Fibroblast of peridontal ligament (primary cell): Measurements from ENCODE around the gene IDH2.
"Not testable (repeated sequence)": the region's sequence is repeated elsewhere in the genome, so short reads cannot be mapped to it uniquely, and the experiment has no call there.

Source experiments
- DNase-seq: peaks from one replicate; pipeline ENCODE4 v3.0.0-alpha.2; 2010; ENCODE audit errors: extremely low read depth

Gene IDH2

DNA sequence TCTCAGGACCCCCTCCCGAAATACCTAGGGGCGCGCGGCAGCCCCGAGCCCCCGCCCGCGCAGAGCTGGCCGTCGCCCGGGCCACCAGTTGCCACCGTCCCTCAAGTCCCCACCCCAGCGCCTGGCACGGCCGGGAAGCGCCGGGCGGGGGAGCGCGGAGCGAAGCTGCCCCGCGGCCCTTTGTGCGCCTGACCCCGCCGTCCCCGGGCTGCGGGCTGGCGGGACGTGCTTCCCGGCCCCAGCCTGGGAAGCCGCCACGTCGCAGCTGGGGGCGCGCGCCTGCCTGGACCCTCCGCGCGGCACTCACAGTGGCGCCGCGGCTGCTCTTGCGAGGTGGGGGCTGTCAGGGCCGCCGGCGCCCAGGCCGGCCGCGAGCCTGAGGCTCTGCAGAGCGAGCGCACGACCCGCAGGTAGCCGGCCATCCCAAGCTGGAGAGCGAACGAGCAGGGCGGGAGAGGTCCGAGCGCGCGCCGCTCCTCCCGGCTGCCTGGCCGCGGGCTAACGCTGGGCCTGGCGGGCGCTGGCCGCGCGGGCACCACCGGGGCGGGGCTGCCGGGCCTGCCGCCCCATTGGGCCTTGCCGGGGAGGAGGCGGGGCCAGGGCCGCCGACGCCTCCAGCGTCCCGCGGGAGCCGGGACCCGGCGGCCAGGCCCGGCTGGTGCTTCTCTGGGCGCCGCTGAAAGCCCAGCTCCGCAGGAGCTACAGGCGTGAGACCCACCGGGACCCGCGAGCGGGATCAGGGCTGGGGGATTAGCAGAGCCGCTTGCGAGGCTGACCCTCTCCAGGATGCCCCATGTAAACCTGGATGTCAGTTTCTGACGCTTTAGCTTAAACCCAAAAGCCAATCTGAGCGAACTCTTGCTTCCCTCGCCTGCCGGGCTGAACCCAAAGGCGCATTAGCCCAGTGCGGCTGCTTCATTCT is at the start of gene IDH2:
TSS of gene IDH2 (minus strand) at position 500 of the 922 bp plus-strand sequence. CDS start at position 422, 78 bp downstream.
- DNase-seq = peak; percentile 75

DNA sequence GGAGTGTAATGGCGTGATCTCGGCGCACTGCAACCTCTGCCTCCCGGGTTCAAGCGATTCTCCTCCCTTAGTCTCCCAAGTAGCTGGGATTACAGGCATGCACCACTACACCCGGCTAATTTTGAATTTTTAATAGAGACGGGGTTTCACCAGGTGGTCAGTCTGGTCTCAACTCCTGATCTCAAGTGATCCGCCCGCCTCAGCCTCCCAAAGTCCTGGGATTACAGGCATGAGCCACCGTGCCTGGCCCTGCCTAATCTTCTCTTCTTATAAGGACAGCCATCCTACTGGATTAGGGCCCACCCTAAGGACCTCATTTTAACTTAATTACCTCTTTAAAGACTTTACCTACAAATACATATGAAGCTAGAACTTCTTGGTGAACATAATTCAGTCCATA is 48.3 kb upstream of the IDH2 start:
- DNase-seq = not testable (repeated sequence)

DNA sequence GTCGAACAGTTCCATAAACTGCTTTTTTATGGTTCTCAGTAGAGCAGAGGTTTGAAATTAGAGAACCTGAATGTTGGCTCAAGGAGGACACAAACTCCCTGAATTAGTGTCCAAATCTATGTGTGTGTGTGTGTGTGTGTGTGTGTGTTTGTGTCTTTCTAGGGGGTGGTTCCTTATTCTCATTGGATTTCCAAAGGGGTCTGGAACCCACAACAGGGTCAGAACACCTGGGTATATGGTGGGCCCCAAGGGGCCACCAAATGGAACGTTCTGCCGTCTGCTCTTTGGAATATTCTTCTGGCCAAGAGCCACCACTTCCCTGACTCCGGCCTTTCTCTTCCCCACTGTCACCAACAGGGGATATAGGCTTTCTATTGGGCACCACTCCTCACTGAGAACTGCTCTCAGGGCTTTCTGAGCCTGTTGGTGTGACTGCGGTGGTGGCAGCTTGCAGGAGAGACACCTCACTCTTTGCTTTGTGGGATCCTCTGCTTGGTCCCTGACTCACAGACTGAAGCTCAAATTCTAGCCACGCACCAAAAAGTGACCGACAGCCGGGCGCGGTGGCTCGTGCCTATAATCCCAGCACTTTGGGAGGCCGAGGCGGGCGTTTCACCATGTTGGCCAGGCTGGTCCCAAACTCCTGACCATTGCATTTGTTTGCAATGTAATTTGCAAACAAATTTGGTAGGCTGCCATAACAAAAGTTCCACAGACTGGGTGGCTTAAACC is 47.5 kb upstream of the IDH2 start:
- DNase-seq = no peak

DNA sequence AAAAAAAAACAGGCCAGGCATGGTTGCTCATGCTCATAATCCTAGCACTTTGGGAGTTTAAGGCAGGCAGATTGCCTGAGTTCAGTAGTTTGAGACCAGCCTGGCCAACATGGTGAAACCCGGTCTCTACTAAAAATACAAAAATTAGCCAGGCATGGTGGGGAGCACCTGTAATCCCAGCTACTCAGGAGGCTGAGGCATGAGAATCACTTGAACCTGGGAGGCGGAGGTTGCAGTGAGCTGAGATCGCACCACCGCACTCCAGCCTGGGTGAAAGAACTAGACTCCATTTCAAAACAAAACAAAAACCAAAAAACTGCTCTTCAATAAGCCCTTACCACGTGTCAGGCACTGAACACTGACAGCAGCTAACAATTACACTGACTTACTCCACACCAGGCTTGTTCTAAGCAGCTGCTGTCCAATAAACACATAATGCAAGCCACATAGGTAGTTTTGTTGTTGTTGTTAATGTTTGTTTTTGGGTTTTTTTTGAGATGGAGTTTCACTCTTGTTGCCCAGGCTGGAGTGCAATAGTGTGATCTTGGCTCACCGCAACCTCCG is 44.0 kb upstream of the IDH2 start:
- DNase-seq = not testable (repeated sequence)

DNA sequence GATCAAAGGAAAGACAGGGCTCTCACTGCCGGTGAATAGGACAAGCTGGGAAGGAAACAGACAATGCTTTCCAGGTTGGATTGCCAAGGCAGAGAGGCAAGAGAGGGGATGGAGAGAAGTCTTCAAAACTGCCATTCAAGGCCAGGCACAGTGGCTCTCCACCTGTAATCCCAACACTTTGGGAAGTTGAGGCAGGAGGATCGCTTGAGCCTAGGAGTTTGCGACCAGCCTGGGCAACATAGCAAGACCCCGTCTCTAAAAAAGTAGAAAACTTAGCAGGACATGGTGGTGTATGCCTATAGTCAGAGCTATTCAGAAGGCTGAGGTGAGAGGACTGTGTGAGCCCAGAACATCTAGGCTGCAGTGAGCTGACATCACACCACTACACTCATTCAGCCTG is 43.5 kb upstream of the IDH2 start:
- DNase-seq = no peak

DNA sequence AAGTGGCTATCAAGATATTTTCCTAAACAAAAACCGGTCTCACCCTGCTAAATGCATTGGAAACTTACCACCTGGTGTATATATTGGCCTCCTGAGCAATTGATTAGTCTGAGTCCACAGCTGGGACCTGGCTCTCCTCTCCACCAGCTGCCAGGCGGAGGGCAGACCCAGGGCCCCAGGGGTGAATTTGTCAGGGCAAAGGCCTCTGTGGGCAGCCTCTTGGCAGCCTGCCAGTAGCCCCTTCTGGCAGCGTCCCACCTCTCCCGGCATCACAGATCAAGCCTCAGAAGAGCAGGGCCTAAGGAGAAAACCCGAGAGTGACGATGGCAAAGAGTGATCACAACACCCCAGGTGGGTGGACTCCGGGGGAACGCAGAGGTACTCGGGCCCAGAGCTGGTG is 43.0 kb upstream of the IDH2 start:
- no peak for DNase-seq

DNA sequence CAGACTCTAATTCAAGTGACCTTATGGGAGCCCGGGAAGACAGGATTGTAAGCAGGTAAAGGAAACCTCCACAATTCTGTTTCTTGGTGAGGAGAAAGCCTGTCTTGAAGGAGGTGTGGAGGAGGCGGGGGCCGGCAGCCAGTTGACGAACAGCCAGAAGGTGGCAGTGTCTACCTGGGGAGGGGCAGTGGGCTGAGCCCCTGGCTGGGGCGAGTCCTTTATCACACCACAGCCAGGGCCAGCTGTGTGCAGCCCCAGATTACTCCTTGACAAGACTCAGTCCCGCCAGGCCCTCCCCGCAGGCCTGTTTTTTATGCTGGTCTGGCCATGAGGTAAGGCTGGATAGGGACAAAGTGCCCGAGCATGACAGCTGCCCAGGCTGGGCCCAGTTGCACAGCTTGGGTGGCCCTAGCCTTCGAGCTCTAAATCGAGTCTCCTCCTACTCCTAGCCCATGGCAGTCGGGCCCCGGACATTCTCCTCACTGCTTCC is 40.9 kb upstream of the IDH2 start:
- peak; percentile 8 for DNase-seq

DNA sequence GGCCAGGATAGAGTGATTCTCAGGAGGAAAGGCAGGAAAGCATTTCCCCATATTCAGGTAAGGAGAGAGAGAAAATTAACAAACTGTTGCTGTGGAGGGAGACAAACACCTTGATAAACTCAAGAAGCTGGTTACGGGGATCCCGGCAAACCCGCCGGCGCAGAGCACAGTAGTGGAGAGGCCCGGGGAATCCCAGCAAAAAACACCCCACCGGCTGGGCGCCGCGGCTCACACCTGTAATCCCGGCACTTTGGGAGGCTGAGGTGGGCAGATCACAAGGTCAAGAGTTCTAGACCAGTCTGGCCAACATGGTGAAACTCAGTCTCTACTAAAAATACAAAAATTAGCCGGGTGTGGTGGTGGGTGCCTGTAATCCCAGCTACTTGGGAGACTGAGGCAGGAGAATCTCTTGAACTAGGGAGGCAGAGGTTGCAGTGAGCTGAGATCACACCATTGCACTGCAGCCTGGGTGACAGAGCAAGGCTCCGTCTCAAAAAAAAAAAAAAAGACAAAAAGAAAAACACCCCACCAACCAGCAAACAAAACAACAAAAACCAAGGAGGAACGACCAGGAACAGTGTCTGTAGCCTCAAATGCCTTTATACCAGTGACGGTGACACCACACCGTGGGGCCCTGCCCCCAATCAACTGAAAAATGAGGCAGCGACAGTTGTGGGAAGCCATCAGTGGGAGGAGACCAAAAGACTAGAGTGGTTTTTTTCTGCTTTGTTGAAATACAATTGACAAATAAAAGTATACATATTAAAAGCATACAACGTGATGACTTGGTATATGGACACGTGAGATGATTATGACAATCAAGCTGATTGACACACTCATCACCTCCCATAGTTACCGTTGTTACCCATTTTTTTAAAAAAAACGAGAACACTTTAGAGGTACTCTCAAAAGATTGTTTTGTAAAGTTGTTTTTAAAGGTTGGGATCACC is 40.2 kb upstream of the IDH2 start:
- DNase-seq = no peak

DNA sequence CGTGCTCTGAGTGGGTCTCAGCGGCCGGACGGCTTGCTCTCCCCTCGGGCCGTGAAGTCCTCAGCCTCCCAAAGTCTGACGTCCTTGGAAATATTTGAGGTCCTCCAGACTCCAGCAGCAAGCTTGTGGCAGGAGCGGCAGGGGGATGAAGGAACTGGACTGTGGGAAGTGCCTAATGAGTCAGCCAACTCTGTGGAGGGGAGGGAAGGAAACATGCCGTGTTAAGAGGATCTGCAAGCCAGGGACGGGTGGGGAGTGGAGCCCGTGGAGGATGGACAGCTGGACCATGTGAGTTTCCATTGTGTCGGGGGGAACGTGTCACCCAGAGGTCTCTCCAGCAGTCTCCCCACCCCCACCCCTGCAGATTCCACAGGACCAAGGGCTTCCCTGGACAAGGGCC is 39.4 kb upstream of the IDH2 start:
- no peak for DNase-seq

DNA sequence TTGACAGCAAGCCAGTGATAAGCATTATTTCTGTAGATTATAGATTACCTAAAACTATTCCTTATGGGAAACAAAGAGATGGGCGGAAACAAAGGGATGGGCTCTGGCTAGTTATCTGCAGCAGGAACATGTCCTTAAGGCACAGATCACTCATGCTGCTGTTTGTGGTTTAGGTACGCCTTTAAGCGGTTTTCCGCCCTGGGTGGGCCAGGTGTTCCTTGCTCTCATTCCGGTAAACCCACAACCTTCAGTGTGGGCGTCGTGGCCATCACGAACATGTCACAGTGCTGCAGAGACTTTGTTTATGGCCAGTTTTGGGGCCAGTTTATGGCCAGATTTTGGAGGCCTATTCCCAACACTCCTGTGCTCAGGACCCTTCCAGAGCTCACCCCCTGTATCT is 37.3 kb upstream of the IDH2 start:
- DNase-seq = not testable (repeated sequence)

DNA sequence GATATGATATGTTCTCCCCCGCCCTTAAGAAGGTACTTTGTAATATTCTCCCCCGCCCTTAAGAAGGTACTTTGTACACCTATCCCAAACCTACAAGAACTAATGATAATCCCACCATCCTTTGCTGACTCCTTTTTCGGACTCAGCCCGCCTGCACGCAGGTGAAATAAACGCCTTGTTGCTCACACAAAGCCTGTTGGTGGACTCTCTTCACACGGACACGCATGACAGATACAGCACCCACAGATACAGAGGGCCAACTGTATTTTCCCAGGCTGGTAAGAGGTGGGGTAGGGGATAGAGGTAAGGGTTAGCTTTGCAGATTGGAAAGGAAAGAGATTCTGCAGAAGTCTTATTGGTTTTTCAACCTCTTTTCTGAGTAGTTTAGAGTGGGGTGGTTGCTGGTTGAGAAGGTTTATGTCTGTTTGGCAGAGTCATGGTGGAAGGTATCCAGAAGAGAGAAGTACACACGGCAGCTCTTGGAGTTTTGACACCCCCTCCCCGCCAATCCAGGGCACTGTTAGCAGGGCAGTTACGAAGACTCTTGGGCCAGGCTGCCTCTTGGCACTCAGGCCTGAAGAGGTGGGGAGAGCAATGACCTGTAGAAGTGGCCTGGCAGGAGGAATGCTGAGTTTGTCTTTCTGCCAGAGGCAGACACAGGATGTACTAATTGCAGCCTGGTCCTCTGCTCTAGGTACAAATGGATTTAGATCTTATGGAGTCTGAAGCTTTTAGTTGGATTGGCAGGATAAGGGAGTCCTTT is 36.0 kb upstream of the IDH2 start:
- DNase-seq = no peak

DNA sequence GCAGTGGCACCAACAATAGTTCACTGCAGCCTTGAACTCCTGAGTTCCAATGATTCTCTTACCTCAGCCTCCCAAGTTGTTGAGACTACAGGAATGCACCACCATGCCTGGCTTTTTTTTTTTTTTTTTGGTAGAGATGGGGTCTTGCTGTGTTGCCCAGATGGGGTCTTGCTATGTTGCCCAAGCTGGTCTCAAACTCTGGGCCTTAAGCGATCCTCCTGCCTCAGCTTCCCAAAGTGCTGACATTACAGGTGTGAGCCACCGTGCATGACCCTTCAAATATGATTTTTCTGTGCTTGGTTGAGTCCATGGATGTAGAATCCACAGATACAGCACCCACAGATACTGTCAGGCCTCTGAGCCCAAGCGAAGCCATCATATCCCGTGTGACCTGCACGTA is 30.2 kb upstream of the IDH2 start:
- no peak for DNase-seq

DNA sequence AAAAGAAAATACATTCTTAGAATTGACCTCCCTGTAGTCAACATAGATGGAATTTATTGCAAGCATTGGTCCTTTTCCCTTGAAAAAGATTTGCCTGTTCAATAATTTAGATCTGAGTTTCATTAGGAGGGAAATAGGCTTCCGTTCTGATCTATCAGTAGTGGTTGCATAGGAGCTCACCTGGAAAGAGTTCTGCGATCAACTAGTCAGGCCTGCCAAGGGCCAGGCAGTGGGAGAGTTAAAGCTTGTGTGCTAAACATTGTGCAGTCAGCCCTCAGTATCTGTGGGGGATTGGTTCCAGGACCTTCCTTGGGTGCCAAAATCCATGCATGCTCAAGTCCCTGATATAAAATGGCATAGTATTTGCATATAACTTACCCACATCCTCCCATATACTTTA is 29.6 kb upstream of the IDH2 start:
- no peak for DNase-seq

DNA sequence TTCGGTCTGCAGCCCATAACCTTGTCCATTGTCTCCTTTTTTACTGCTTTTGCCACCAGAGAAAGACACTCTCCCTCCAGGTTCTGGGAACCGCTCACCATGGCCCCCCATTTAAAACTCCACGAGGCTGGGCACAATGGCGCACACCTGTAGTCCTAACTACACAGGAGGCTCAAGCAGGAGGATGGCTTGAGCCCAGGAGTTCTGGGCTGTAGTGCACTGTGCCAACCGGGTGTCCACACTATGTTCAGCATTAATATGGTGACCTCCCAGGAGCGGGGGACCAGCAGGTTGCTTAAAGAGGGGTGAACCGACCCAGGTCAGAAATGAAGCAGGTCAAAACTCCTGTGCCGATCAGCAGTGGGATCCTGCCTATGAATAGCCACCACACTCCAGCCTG is 28.0 kb upstream of the IDH2 start:
- DNase-seq = no peak

DNA sequence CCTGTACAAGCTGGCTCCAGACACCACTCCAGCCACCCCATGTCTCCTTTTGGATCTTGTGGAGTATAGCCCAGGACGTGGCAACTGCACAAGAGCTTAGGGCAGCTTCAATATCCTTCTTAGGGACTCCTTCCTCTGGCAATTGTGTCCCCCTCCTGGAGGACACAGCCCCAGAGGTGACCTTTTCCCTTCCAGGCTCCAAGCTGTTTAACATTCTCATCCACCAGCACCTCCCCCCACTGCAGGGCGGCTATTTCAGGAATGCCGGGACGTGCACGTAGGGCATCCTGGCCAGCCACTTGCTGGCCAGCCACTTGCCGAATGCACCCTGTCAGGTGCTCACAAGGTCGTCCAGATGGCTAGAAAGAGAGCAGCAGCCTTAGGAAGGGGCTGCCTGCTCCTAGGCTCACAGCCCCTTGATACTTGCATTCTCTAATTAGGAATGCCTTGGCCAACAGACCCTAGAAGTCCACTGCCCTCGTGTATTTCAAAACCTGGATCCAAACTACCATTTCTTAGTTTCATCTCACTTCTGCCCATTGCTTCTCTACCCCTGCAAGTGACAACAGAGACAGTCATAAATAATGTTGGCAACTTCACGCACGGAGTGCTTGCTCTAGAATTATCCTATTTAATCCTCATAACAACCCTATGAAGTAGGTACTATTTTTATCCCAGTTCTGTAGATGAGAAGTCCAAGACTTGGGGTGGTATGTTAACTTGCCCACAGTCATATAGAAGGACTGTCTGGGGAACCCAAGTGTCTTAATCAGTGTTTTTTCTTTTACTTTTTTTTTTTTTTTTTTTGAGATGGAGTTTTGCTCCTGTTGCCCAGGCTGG is 24.5 kb upstream of the IDH2 start:
- DNase-seq = no peak

DNA sequence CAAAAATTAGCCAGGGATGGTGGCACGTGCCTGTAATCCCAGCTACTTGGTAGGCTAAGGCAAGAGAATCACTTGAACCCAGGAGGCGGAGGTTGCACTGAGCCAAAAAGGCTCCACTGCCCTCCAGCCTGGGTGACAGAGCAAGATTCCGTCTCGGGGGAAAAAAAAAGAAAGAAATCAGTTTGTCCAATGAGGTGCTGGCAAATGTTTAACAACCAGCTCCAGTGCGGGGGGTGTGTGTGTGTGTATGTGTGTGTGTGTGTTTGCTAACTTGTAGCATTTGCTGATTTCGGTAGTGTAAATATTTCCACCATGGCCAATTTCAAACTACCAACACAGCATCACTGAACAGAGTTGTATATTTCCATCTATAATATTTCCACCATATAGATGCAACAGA is 23.8 kb upstream of the IDH2 start:
- no peak for DNase-seq

DNA sequence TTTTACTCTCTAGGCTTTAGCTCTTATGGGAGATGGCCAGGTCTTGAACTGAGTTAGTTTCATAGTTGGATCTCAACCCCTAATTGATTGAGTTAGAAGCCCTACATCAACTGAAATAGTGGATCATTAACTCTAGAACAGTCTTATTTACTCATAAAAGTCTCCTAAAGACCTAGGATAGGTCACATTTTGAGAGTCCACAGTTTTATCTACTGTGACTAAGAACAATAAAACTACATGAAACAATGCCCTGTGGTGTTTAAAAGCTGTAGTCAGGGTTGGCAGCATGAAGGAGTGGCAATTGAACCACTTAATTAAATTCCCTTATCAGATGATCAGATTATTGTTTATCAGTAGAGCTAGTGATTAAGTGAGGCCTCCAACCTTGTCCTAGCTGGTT is 22.2 kb upstream of the IDH2 start:
- no peak for DNase-seq

DNA sequence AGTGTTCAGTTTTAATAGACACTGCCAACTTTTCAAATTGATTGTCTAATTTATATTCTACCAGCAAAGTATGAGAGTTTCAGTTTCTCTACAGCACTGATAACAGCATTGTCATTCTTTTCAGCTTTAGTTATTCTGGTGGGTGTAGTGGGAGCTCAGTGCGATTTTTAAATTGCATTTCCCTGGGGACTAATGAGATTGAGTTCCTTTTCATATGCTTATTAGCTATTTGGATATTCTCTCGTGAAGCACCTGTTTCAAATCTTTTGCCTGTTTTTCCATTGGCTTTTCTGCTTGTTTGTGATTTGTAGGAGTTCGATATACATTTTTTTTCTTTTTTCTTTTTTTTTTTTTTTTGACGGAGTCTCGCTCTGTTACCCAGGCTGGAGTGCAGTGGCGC is 18.8 kb upstream of the IDH2 start:
- no peak for DNase-seq

DNA sequence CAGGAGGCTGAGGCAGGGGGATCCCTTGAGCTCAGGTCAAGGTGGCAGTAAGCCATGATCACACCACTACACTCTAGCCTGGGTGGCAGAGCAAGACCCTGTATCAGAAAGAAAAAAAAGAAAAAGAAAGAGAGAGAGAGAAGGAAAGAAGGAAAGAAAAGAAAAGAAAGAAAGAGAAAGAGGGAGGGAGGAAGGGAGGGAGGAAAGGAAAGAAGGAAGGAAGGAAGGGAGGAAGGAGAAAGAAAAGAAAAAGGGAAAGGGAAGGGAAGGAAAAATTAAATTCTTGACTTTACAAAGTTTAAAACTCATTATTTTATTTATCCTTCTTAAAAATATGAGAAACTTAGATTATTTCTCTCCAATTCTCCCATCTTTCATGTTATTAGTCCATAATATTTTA is 17.1 kb upstream of the IDH2 start:
- no peak for DNase-seq

DNA sequence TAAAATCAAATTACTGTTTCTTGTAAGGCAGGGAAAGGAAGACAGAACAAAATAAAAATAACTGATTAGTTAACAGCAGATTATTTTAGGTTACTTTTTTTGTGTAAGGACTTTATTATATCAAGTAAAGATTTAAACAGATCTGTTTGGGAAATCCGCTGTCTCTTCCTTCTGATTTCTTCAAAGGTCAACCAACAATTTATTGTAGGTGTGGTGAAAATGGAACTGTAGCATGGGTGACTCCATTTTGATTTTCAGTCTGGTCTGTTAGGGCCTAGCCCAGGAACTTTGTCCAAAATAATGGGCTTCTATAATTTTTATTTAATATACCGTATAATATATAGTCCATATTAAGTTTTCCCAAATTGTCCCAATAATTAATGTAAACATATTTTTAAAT is 13.5 kb upstream of the IDH2 start:
- DNase-seq = no peak
